CD4-positive, alpha-beta T cell treated with Interleukin-12 subunit alpha and Interleukin-12 subunit beta, for 1 hour (primary cell): Measurements from ENCODE around the gene PCBP3.
"Not testable (repeated sequence)": the region's sequence is repeated elsewhere in the genome, so short reads cannot be mapped to it uniquely, and the experiment has no call there.

Experiments used
- DNase-seq: peaks from one replicate; pipeline ENCODE4 v3.0.0-alpha.2; 2020

PCBP3 gene

DNA sequence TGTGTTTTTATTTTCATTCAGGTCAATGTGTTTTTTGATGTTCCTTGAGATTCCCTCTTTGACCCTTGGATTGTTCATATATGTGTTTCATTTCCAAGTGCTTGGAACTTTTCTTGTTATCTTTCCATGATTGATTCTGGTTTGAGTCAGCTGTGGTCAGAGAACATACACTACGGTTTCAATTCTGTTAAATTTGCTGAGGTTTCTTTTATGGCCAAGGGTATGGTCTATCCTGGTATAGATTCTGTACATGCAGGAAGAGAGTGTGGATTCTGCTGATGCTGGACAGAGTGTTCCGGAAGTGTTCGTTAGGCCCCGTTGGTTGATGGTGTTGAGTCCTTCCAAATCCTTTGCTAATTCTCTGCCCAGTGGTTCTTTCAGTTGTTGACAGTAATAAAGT lies 239.6 kb downstream of the PCBP3 start:
- DNase-seq = no peak

DNA sequence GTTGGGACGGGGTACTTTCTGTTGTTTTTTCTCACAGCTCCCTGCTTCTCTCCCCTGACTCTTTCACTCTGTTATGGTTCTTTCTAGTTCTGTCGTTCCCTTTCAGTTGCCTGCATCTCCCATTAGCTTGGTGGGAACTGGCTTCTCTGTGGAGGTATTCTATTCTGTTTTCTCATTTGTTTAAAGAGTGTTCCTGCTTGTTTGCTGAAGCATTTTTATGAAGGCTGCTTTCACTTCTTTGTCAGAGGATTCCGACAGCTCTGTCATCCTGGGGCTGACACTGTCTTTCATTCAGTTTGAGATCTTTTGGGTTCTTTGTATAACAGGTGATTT lies 242.0 kb downstream of the PCBP3 start:
- DNase-seq = no peak

DNA sequence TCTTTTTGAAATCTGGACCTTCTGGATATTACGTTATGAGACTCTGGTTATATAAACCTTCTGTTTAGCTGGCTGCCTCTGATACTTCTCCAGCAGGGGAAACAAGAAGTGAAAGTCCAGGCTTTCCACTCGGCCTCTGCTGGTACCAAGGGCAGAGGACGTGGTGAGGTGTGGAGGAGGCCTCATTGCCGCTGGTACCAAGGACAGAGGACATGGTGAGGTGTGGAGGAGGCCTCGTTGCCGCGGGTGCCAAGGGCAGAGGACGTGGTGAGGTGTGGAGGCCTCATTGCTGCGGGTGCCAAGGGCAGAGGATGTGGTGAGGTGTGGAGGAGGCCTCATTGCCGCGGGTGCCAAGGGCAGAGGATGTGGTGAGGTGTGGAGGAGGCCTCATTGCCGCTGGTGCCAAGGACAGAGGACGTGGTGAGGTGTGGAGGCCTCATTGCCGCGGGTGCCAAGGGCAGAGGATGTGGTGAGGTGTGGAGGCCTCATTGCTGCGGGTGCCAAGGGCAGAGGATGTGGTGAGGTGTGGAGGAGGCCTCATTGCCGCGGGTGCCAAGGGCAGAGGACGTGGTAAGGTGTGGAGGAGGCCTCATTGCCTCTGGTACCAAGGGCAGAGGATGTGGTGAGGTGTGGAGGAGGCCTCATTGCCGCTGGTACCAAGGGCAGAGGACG lies 242.5 kb downstream of the PCBP3 start:
- peak; percentile 57 for DNase-seq

DNA sequence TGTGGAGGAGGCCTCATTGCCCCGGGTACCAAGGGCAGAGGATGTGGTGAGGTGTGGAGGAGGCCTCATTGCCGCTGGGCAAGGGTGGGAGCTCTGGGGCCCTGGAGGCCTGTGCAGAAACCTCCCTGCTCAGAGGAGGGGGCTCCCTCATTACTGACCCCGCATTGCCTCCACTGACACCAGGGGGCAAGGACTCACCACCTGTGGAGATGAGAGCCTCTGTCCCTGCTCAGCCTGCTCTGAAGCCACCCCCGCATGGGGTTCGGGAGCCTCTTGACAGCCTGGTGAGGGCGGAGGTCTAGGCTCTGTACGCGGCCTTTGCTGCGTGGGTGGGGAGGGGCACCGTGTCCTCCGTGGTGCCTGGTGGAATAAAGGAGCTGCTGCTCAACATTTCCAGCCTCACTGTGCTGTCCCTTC lies 243.1 kb downstream of the PCBP3 start:
- no peak for DNase-seq

GRCh38 chr21:45887120-45887611 lies 243.6 kb downstream of the PCBP3 start:
- no peak for DNase-seq

DNA sequence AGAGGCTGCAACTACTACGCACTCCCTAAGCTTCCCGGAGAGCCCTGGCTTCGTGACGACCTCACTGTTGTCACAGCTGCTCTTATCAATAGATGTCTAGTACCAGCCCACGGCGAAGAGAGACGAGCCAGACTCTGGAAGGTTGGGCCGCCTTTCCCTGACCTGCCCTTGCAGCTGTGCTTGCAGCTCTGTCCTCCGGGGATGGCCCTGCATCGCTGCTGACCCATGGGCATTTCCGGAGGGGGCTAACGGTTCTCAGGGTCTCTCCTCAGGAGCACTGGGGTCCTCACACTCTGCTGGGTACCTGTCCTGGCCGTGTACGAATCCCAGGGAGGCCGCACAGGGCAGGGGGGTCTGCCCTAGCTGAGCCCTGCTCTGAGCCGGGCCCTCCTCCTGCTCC lies 244.3 kb downstream of the PCBP3 start:
- no peak for DNase-seq

- DNase-seq = no peak
Observed at GRCh38 chr21:45888386-45889009, 245.0 kb downstream of the PCBP3 start.

- no peak for DNase-seq
Observed at GRCh38 chr21:45889256-45889655, 245.7 kb downstream of the PCBP3 start.

GRCh38 chr21:45889961-45890360 lies 246.4 kb downstream of the PCBP3 start:
- DNase-seq = no peak

- DNase-seq = no peak
Observed at GRCh38 chr21:45891388-45892155, 248.0 kb downstream of the PCBP3 start.

- DNase-seq = peak; percentile 26
Observed at GRCh38 chr21:45892156-45892915, 248.8 kb downstream of the PCBP3 start.

GRCh38 chr21:45892916-45893739 lies 249.6 kb downstream of the PCBP3 start:
- DNase-seq = no peak

DNA sequence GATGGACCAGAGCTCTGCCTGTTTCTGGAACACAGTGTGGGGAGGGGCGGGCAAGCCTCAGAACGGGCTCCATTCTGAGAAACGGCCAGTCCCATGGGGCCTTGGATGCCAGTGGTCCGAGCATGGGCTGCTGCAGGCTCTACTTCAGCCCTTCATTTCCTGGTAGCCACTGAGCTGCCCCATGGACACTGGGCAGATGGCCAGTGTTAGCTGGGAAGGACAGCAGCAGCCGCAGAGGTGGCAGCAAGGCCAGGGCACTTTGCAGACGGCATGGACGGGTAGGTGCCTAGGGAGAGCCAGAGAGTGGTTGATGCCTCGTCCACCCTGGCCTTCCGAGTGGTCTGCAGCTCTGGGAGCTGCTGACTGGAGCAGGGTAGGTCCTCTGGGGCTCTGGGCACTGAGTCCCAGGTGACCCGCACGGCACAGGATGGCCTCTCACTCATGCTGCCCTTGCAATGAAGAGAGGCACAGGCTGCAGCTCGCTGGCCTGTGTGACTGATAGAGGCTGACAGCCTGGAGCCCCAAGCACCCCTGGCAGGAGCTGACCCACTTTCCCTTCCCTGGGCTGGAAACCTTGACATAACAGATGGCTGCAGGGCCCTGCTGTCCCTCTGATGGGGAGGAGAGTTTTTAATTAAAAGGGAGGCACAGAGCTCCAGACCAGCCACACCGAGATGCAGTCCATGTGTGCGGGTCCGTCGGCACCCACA lies 250.4 kb downstream of the PCBP3 start:
- no peak for DNase-seq

GRCh38 chr21:45894450-45894825 lies 250.9 kb downstream of the PCBP3 start:
- no peak for DNase-seq

DNA sequence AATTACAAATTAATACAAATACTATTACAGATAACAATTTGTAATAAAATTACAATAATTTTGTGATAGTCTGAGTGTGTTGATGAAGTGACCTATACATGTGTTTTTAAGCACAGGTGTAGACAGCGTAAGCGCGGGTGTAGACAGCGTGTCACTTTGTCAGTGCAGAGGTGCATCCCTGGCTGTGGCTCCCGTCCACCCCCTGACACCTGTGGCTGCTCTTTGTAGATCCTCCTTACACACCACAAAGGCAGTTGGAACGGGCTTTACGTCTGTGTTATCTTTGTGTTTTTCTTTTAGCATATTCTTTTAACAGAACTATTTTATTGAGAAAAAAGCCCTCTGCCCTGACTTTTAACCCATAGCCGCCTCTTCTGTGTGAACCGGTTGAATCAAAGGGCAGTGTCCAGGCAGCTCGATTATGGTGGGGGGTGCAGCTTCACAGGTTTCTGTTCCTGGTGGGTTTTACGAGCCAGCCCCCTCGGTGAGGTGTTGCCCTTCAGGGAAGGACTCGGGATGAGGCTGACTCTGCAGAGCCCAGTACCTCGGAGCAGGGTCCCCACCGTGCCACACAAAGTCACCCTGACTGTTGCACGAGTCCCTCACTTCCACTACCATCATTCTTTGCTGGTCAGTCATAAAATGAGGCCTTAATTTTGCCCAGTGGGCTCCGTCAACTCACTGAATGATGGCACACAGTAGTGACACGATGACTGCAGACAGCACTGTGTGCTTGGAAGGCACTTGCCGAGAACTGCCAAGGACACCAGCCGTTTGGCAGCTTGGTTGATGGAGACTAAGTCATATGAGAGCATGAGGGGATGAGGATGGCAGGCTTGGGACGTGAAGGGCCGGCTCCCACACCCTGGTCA lies 251.6 kb downstream of the PCBP3 start:
- DNase-seq = no peak

DNA sequence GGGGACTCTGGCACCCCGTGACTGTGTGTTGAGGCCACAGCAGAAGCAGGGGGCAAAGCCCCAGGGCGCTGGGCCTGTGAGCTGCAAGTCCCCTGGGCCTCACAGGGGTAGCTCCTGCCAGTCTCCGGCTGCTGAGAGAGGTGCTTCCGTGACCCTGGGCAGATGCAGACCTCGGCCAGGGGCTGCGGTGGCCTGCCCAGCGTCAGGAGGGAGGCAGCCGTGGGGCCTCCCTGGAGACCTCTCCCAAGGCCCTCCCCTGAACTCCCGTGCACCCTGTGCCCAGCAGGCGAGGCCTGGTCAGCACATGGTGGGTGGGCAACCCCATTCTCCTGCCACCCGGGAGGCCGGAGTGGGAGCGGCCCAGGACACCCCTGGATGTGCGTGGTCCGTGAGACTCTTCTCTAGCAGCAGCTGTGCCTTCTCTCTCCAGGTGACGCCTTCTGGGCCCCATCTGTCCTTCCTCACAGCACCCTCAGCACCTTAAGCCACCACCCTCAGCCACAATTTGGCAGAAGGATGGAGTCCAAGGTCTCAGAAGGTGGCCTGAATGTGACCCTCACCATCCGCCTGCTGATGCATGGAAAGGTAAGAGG lies 252.3 kb downstream of the PCBP3 start:
- no peak for DNase-seq

GRCh38 chr21:45896431-45896830 lies 252.9 kb downstream of the PCBP3 start:
- DNase-seq = not testable (repeated sequence)

DNA sequence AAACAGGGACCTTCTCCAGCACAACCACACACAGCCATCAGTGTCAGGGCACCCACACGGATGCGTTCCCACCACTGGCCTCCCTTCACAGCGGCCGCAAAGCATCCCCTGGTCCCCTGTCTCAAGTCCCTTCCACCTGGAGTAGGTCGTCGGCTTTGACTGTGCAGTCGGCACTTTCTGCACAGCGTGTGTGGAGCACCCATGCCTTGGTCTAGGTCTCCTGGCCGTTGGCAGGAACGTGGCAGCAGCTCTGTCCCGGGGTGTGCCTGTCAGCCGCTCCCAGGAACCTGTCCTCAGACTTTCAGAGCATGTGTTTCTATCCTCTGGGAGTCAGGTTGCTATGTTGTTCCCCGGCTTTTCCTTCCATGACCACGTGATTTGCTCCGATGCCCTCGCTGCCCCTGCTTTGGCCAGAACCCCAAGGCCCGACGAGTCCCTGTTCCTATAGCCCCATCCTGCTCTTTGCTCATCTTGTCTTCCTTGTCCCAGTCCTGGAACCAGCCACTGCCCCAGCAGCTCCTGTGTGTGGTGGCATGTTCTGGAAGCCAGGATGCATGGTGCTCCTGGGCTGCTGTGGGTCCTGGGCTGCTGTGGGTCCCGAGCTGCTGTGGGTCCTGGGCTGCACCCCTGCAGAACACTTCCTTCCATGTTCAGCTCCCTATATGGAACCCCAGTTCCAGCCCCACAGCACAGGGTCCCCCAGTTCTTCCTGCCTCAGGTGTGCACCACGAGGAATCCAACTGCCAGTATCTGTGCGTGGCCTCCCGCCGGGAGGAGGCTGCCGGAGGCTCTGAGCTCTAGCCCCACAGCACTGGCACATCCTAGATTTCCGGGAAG lies 253.9 kb downstream of the PCBP3 start:
- DNase-seq = no peak

DNA sequence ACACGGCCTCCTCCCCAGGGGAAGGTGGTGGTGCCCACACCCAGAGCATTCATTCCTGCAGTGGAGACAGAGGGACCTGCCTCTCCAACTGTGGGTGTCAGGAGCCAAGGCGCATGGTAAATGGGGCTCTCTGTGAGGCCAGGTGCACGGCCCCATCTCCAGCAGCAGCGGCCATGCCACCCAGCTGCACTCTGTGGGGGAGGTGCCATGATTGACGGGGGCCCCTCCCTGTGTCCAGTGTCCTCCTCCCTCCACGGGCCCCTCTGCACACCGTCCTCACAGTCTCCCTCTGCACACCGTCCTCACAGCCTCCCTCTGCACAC lies 254.5 kb downstream of the PCBP3 start:
- no peak for DNase-seq

GRCh38 chr21:45898781-45899180 lies 255.3 kb downstream of the PCBP3 start:
- DNase-seq = no peak
